Omental fat pad (tissue), 4 donors: ENCODE data around the gene FBXO21. TPM values are rescaled to one million over a fixed set of nuclear protein-coding genes. Genes with fewer than 3 reads are reported as not detected.

Experiments
- ATAC-seq: fragments of 150-250 bp; one replicate; pipeline ENCODE4 v1.9.1; 2016; ENCODE audit warnings: mild to moderate bottlenecking, moderate library complexity; ENCODE audit not compliant: low FRiP score
- DNase-seq: peaks from one replicate; pipeline ENCODE4 v3.0.0-alpha.2; 2019; ENCODE audit warnings: low spot score
- CTCF ChIP-seq, 3 donors: fragments of 450-650 bp; IDR thresholded peaks; one replicate each; pipeline ENCODE4 v1.5.1; 2016 to 2017; ENCODE audit warnings: antibody characterized with exemption in 3 of 3, mild to moderate bottlenecking in 3 of 3, moderate library complexity in 2 of 3
- total RNA-seq, 4 donors: library from RNA; depleted of rRNA; stranded (reverse); fragments of >200 nt; gene quantifications; one replicate each; pipeline ENCODE4 v1.1.0, GENCODE V29; 2016

Gene FBXO21
- total RNA-seq, 4 donors from 2014 or later, result 45.0 to 74.2 (median 62.2) TPM

DNA sequence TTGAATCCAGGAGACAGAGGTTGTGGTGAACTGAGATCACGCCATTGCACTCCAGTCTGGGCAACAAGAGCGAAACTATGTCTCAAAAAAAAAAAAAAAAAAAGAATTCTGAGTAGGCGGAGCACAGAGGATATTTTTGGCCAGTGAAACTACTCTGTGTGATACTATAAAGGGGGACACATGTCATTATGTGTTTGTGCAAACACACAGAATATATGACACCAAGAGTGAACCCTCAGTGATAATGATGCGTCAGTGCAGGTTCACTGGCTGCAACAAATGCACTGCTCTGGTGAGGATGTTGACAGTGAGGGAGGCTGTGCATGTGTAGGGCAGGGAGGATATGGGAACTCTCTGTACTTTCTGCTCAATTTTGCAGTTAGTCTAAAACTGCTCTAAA is 24.2 kb downstream of the FBXO21 start:
- TF ChIP-seq CTCF (IDR thresholded peaks at IDR 0.05), result no peak
- no peak for DNase-seq
- no peak for ATAC-seq

GRCh38 chr12:117165342-117165741 is 24.9 kb downstream of the FBXO21 start:
- DNase-seq, result no peak
- TF ChIP-seq CTCF (IDR thresholded peaks at IDR 0.05), result no peak
- ATAC-seq, result no peak

- no peak for DNase-seq
- TF ChIP-seq CTCF (IDR thresholded peaks at IDR 0.05), result no peak
- no peak for ATAC-seq
Observed at GRCh38 chr12:117162633-117163032, 27.6 kb downstream of the FBXO21 start.

GRCh38 chr12:117162167-117162539 is 28.1 kb downstream of the FBXO21 start:
- no peak for TF ChIP-seq CTCF (IDR thresholded peaks at IDR 0.05)
- no peak for DNase-seq

DNA sequence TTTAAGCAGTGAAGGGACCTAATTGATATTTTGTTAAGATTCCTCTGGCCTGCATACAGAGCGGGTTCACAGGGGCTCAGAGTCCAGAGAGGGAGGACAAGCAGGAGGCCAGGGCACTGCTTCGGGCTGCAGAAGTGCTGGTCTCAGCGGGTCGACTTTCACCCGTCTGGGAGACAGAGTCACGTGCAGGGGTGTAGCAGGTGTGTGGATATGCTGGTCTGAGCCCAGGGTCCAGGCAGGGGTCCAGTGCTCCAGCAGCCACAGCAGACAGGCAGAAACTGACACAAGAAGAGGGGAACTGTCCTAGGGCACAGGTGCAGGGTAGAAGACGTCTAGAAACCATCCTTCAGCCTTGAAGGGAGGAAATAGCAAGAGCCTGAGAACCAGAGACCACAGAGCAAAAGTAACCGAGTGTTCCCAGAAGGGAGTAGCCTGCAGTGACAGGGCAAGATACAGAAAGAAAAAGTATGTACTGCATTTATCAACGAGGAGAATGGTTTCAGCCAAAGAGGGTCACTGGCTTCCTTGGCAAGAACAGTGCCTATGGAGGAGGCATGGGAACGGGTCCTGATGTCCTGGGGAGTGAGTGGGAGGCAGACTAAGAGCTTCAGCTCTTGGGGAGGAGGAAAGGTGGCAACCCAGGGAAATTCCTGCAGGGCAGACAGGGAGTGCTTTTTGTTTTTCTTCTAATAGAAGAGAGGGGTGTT is 28.7 kb downstream of the FBXO21 start:
- ATAC-seq (no peak), DNase-seq (no peak)
- no peak for TF ChIP-seq CTCF (IDR thresholded peaks at IDR 0.05)

More at GRCh38 chr12:117162167-117162539, 28.1 kb downstream of the FBXO21 start:
- no peak for ATAC-seq

DNA sequence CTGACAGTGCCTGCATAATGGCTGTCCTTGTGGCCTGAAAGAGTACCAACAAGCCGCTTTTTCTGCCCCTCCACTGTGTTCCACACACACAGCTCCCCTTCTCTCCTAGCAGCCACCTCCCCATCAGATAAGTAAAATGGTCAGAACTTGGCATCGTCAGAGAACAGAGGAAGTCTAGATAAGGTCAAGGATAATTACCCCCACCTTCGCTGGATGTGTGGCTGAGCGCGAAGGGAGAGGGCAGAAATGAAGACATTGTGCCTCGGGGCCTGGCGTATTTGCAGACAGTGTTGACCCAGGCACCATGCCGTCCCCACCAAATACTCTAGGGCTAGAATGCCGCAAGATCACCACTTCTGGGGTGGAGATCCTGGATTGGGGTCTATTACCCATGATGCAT is 30.6 kb downstream of the FBXO21 start:
- no peak for DNase-seq
- ATAC-seq, result no peak
- TF ChIP-seq CTCF (IDR thresholded peaks at IDR 0.05), result no peak

- no peak for DNase-seq
- ATAC-seq, result peak; percentile 84
- no peak for TF ChIP-seq CTCF (IDR thresholded peaks at IDR 0.05)
Observed at GRCh38 chr12:117158911-117159553, 31.2 kb downstream of the FBXO21 start.
